Activated naive CD4-positive, alpha-beta T cell treated with anti-CD3 and anti-CD28 coated beads, Interleukin-2, amount 50 U/mL, for 24 hours (primary cell): ENCODE measurements around the gene AGAP1.

ENCODE experiments used
- H3K27ac Mint-ChIP-seq: one replicate; pipeline ENCODE4 v1.8.0; 2021; ENCODE audit warnings: mild to moderate bottlenecking, mixed read lengths
- H3K27me3 Mint-ChIP-seq: one replicate; pipeline ENCODE4 v1.8.0; 2021; ENCODE audit warnings: mixed read lengths
- H3K36me3 Mint-ChIP-seq: one replicate; pipeline ENCODE4 v1.8.0; 2021; ENCODE audit warnings: mixed read lengths
- H3K4me1 Mint-ChIP-seq: one replicate; pipeline ENCODE4 v1.8.0; 2021; ENCODE audit warnings: mixed read lengths
- H3K4me3 Mint-ChIP-seq: one replicate; pipeline ENCODE4 v1.8.0; 2021; ENCODE audit warnings: mild to moderate bottlenecking, mixed read lengths
- H3K9me3 Mint-ChIP-seq: one replicate; pipeline ENCODE4 v1.8.0; 2021; ENCODE audit warnings: mixed read lengths

AGAP1 gene

DNA sequence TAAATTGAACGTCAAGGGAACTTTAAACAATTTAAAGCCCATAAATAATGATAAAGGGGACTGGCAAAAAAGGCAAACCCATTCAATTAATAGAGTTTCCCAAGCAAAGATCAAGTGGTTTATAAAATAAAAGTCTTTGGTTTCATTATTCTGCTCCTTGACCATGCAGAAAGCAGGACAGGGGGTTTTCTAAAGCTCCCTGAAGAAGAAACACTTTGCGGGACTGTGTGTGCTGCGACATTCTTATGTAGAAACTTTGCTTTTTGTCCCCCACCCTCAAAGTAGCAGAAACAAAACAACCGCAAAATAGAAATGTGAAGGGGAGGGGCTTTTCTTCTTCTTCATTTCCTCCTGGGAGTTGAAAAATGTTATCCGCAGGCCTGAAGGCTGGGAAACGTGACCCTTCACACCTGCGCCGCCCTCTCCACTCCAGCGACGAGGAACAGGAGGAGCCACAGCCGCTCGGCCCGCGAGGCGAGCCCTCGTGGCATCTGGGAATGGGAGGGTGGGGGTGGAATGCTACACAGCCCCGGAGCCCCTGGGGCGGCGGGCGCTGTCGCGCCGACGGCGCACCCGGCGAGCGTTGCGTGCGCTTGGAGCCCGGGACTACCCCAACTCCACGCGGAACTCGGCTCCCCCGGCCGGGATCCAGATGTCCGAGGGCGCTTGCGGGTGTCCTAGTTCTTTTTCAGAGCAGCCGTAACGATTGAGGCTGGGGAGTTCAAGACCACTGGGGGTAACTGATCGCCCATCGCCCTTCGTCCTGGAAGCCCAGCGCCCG lies 678.6 kb downstream of the AGAP1 start:
- Mint-ChIP-seq H3K4me3 (no peak overlapping the region), H3K4me1 (peaks cover 6% of the 10 kb centered on the region), H3K9me3 (no peaks in the 10 kb centered on the region), H3K27me3 (peaks cover 48% of the 10 kb centered on the region), H3K27ac (no peak overlapping the region), H3K36me3 (no peaks in the 10 kb centered on the region)

DNA sequence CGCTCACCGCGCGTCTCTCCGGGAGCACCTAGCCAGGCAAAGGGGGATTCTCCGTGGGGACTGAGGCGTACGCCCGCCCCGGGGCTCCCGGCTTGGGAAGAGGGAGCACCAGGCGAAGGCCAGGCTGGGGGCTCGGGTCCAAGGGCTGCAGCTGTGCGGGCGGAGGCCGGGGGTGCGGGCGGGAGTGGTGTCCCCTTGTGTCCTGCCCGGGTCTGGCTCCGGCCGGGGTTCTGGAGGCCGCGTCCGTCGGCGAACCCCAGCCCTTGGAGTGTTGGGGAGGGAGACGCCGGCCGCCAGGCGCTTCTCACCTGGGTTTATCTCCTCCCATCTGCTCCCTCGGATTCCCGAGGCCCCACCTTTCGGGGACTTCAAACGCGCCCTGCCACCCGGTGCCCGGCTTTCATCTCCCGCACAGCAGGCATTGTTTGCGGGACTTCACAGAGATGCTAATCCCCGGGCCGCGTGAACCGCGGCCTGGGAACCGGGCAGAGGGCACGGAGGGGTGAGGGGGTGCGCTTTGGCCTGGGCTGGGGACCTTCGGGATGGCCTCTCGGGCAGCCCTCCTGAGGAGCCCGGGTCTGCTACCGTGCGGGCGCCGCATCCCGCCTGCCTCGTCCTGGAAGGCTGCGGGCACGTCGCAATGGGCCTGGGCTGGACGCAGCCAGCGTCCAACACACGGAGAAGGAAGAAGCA lies 679.3 kb downstream of the AGAP1 start:
- no peaks in the 10 kb centered on the region for H3K36me3 Mint-ChIP-seq
- H3K4me1 Mint-ChIP-seq: peaks cover 6% of the 10 kb centered on the region
- no peak overlapping the region for H3K4me3 Mint-ChIP-seq
- no peak overlapping the region for H3K27ac Mint-ChIP-seq
- H3K27me3 Mint-ChIP-seq: peaks cover 51% of the 10 kb centered on the region
- H3K9me3 Mint-ChIP-seq: no peaks in the 10 kb centered on the region

GRCh38 chr2:236173729-236174607 lies 680.1 kb downstream of the AGAP1 start:
- Mint-ChIP-seq H3K9me3 (no peaks in the 10 kb centered on the region), H3K27ac (no peak overlapping the region), H3K36me3 (no peaks in the 10 kb centered on the region), H3K27me3 (peaks cover 53% of the 10 kb centered on the region), H3K4me3 (no peak overlapping the region), H3K4me1 (peaks cover 12% of the 10 kb centered on the region)

- H3K4me3 Mint-ChIP-seq: no peak overlapping the region
- peaks cover 19% of the 10 kb centered on the region for H3K4me1 Mint-ChIP-seq
- peaks cover 49% of the 10 kb centered on the region for H3K27me3 Mint-ChIP-seq
- H3K9me3 Mint-ChIP-seq: no peaks in the 10 kb centered on the region
- no peak overlapping the region for H3K27ac Mint-ChIP-seq
- no peaks in the 10 kb centered on the region for H3K36me3 Mint-ChIP-seq
Measured at GRCh38 chr2:236175548-236176150, 681.8 kb downstream of the AGAP1 start.

- H3K27me3 Mint-ChIP-seq: peaks cover 51% of the 10 kb centered on the region
- no peak overlapping the region for H3K27ac Mint-ChIP-seq
- no peak overlapping the region for H3K4me3 Mint-ChIP-seq
- peaks cover 22% of the 10 kb centered on the region for H3K4me1 Mint-ChIP-seq
- H3K36me3 Mint-ChIP-seq: no peaks in the 10 kb centered on the region
- no peaks in the 10 kb centered on the region for H3K9me3 Mint-ChIP-seq
Measured at GRCh38 chr2:236176417-236176816, 682.6 kb downstream of the AGAP1 start.

GRCh38 chr2:236176951-236177350 lies 683.1 kb downstream of the AGAP1 start:
- Mint-ChIP-seq H3K4me1 (peaks cover 21% of the 10 kb centered on the region), H3K36me3 (no peaks in the 10 kb centered on the region), H3K9me3 (no peaks in the 10 kb centered on the region), H3K27ac (no peak overlapping the region), H3K27me3 (peaks cover 51% of the 10 kb centered on the region), H3K4me3 (no peak overlapping the region)

GRCh38 chr2:236177604-236177966 lies 683.7 kb downstream of the AGAP1 start:
- Mint-ChIP-seq H3K4me1 (peaks cover 19% of the 10 kb centered on the region), H3K27me3 (peaks cover 54% of the 10 kb centered on the region), H3K4me3 (no peak overlapping the region), H3K9me3 (no peaks in the 10 kb centered on the region), H3K36me3 (no peaks in the 10 kb centered on the region), H3K27ac (no peak overlapping the region)

DNA sequence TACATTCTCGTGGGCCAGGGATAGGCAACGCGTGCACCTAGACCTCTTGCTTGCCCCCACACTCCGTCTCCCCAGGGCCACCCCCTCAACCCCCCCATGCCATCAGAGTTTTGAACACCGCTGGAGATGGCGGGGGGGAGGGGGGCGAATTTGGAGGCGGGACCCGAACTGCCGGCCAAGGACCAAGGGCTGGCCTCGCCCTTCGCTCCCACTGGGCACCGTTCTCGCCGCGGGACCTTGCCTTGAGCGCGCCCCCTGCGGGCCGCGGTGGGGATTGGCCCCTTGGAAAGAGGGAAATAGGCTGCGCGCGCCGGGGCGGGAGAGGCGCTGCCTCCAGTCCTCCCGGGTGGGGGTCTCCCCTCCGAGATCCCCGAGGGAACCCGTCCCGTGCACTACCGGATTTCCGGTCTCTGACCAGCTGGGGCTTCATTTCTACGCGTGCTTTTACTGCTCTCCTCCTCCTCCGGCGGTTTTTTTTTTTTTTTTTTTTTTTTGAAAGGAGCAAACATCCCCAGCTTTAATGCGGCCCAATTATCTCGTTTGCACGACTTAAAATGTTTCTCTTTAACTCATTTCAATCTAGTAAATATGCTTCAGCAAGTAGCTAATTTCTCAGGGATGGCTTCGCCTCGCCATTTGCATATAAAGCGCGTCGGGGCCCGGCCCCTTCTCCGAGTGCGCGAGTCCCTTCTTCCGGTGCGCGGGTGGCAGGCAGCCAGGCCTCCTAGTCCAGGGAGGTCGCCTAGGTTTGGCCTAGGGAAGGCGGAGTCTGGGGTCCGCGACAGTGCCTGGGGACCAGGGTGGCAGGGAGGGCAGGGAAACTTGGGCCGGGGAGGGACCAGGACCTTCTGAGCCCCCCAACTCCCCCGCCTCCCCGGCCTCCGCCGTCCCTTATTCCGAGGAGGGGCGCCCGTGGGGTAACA lies 684.4 kb downstream of the AGAP1 start:
- no peak overlapping the region for H3K4me3 Mint-ChIP-seq
- peaks cover 19% of the 10 kb centered on the region for H3K4me1 Mint-ChIP-seq
- H3K36me3 Mint-ChIP-seq: no peaks in the 10 kb centered on the region
- H3K27me3 Mint-ChIP-seq: peaks cover 59% of the 10 kb centered on the region
- H3K27ac Mint-ChIP-seq: no peak overlapping the region
- no peaks in the 10 kb centered on the region for H3K9me3 Mint-ChIP-seq

DNA sequence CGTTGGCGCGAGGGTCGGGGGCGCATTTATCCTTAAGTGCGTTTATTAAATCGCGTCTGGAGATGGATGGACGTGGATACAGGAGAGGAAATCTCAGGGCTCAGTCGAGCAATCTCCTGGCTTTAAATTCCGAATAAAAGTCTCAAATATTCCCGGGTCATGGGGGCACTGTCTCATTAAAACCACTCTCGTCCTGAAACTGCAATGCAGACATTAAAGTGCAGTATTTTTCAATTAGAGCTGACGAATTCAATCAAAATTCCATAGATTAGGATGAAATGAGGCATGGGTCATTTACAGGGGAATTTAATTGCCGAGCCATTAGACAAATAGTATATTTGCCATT lies 685.0 kb downstream of the AGAP1 start:
- Mint-ChIP-seq H3K36me3 (no peaks in the 10 kb centered on the region), H3K27me3 (peaks cover 61% of the 10 kb centered on the region), H3K4me3 (no peak overlapping the region), H3K4me1 (peaks cover 19% of the 10 kb centered on the region), H3K27ac (no peak overlapping the region), H3K9me3 (no peaks in the 10 kb centered on the region)

GRCh38 chr2:236179236-236180075 lies 685.6 kb downstream of the AGAP1 start:
- Mint-ChIP-seq H3K9me3 (no peaks in the 10 kb centered on the region), H3K27me3 (peaks cover 57% of the 10 kb centered on the region), H3K27ac (no peak overlapping the region), H3K36me3 (no peaks in the 10 kb centered on the region), H3K4me3 (no peak overlapping the region), H3K4me1 (peaks cover 19% of the 10 kb centered on the region)

DNA sequence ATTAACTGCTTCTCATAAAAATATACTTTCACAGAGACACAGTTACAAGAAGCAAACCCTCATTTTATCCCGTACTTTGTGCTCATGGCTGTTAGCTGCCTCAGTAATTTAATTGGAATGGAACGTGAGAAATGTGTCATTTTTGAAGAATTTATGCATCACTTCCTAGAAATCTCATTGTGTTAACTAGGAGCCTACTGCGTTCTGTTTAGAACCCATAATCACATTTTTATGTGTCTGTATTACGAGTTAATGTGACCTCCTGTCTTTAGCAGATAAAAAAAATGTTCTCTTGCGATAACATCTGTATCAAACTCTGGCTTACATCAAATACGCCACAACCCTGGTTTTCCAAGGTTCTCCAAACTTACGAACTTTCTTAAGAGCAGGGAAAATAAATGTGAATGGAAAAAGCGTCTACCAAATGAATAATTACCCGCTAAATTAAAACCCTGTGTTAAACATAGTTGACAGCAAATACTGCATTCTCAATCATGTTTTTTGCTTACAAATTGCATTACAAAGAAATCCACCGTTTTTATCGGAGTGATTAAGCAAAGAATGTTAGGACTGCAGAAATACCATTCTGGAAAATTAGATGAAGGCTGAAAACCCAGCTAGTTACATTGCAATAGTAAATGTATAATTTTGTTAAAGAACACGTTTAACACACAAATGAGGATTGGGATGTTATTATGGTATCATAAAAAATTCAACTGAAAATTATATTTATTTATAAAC lies 686.4 kb downstream of the AGAP1 start:
- H3K4me3 Mint-ChIP-seq: no peak overlapping the region
- no peak overlapping the region for H3K27ac Mint-ChIP-seq
- H3K27me3 Mint-ChIP-seq: peaks cover 56% of the 10 kb centered on the region
- peaks cover under 1% of the 10 kb centered on the region for H3K9me3 Mint-ChIP-seq
- peaks cover 19% of the 10 kb centered on the region for H3K4me1 Mint-ChIP-seq
- no peaks in the 10 kb centered on the region for H3K36me3 Mint-ChIP-seq

DNA sequence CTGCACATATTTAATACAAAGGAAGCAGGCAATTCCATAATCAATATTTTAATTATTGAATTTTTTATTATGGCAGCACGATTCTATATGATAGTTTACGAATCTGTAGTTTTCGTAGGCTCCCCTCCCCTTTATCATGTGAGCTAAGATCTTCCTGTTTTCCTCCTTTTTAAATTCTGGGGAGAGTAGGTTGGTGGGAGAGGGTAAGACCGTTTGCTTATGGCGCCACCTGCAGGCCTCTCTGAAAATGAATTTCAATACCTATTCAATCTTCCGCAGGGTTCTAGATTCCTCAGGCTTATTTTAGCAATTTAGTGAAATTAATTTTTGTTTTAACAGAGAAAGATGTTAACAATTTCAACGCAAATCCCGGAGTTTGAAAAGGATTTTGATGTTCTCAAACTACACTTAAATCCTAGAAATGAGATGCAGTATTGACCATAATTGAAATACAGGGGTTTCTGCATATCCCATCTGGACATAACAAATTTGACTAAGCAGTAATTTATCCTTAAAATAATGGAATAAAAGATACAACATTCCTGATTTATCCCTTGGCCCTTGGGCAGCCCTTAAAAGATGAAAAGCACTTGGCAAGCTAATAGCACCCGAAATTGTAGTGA lies 687.1 kb downstream of the AGAP1 start:
- H3K4me3 Mint-ChIP-seq: no peak overlapping the region
- peaks cover 19% of the 10 kb centered on the region for H3K4me1 Mint-ChIP-seq
- no peak overlapping the region for H3K27ac Mint-ChIP-seq
- H3K27me3 Mint-ChIP-seq: peaks cover 57% of the 10 kb centered on the region
- H3K9me3 Mint-ChIP-seq: peaks cover 5% of the 10 kb centered on the region
- H3K36me3 Mint-ChIP-seq: no peaks in the 10 kb centered on the region
